RWPE2 (cell line): ENCODE data around the gene ISM1.

ENCODE experiments used
- ATAC-seq: fragments of 200-7000 bp; cut with Tn5 transposase; 3 replicates; pipeline ENCODE4 v1.9.1; 2021; ENCODE audit warnings: low read depth
- DNase-seq: peaks from one replicate; pipeline ENCODE4 v3.0.0-alpha.2; 2020; ENCODE audit warnings: low spot score
- H3K27ac ChIP-seq: fragments of 450-650 bp; 2 replicates; pipeline ENCODE4 v1.5.1; 2017; ENCODE audit warnings: mild to moderate bottlenecking; ENCODE audit not compliant: poor library complexity, severe bottlenecking
- H3K27me3 ChIP-seq: fragments of 250-450 bp; sonication (Bioruptor Pico); 2 replicates; pipeline ENCODE4 v1.5.1; 2021; ENCODE audit warnings: mild to moderate bottlenecking, moderate library complexity; ENCODE audit not compliant: insufficient read depth, poor library complexity, severe bottlenecking
- H3K36me3 ChIP-seq: fragments of 250-450 bp; sonication (Bioruptor Pico); 2 replicates; pipeline ENCODE4 v1.5.1; 2020; ENCODE audit warnings: low read depth, mild to moderate bottlenecking, moderate library complexity
- H3K4me1 ChIP-seq: fragments of 250-450 bp; sonication (Bioruptor Pico); 2 replicates; pipeline ENCODE4 v1.5.1; 2021; ENCODE audit warnings: mild to moderate bottlenecking, moderate library complexity; ENCODE audit not compliant: insufficient read depth, poor library complexity, severe bottlenecking
- H3K4me3 ChIP-seq: fragments of 250-450 bp; sonication (Bioruptor Pico); 2 replicates; pipeline ENCODE4 v1.5.1; 2021; ENCODE audit warnings: mild to moderate bottlenecking, moderate library complexity; ENCODE audit not compliant: severe bottlenecking
- H3K9me3 ChIP-seq: fragments of 250-450 bp; sonication (Bioruptor Pico); 2 replicates; pipeline ENCODE4 v1.5.1; 2021; ENCODE audit warnings: mild to moderate bottlenecking, moderate library complexity; ENCODE audit not compliant: severe bottlenecking
- TF ChIP-seq, protein P1 (sequence below): fragments of 450-650 bp; IDR thresholded peaks from one replicate; pipeline ENCODE4 v1.5.1; 2017; ENCODE audit warnings: mild to moderate bottlenecking, moderate library complexity; ENCODE audit not compliant: poor library complexity, severe bottlenecking

The ISM1 gene

DNA sequence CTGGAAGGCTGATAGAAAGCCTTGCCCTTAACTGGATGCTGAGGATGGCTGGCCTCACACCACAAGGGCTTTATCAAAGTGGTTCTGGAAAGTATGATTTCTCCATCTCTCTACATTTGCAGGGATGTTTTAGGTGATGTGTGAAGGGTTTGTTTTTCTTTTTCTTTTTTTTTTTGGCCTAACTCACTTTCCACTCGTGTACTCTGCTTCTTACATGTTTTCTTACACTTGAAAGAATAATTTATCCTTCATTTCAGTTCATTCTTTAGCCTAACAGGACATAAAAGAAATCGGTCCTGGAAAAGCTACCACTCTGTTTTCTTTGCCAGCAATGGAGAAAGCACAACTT lies 41.2 kb downstream of the ISM1 start:
- H3K4me3 ChIP-seq: no peak overlapping the region
- no peaks in the 10 kb centered on the region for H3K36me3 ChIP-seq
- TF ChIP-seq, protein P1, sequence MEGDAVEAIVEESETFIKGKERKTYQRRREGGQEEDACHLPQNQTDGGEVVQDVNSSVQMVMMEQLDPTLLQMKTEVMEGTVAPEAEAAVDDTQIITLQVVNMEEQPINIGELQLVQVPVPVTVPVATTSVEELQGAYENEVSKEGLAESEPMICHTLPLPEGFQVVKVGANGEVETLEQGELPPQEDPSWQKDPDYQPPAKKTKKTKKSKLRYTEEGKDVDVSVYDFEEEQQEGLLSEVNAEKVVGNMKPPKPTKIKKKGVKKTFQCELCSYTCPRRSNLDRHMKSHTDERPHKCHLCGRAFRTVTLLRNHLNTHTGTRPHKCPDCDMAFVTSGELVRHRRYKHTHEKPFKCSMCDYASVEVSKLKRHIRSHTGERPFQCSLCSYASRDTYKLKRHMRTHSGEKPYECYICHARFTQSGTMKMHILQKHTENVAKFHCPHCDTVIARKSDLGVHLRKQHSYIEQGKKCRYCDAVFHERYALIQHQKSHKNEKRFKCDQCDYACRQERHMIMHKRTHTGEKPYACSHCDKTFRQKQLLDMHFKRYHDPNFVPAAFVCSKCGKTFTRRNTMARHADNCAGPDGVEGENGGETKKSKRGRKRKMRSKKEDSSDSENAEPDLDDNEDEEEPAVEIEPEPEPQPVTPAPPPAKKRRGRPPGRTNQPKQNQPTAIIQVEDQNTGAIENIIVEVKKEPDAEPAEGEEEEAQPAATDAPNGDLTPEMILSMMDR: peak; percentile 47
- H3K4me1 ChIP-seq: no peaks in the 10 kb centered on the region
- H3K27me3 ChIP-seq: no peaks in the 10 kb centered on the region
- H3K27ac ChIP-seq: no peak overlapping the region
- H3K9me3 ChIP-seq: no peaks in the 10 kb centered on the region
- ATAC-seq (no peak), DNase-seq (no peak)

DNA sequence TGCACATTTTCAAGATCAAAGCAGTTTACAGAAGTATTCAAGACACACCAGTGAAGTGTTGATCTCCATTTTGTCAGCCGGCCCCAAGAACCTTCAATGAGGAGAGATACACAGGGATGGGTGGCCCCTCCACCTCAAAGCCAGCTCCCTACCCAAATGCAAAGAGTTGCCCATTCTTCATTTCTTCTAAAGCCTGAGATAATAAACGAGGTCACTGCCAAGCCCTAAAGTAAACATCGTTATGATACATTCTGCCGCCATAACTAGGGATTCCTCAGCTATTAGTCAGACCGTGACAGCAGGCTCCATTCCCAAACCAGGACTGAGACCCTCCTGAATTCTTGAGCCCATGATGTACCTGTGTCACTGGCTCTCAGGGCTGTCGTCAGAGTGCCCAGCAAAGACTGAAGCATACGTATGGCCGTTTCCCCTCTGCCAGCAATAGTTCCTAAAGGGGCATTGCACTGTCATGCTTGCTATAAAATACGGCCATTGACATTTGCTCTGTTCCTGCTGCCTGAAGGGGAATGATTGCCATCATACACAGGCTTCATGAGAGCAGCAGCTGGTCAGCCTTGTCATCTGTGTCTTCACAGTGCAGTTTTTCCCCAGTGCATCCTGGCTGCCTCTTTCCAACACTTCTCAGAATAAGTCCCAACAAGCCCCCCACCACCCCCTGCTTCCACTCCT lies 41.7 kb downstream of the ISM1 start:
- DNase-seq (no peak), ATAC-seq (peak; percentile 56)
- H3K4me1 ChIP-seq: no peaks in the 10 kb centered on the region
- no peaks in the 10 kb centered on the region for H3K27me3 ChIP-seq
- TF ChIP-seq, protein P1: no peak
- H3K9me3 ChIP-seq: no peaks in the 10 kb centered on the region
- H3K4me3 ChIP-seq: no peak overlapping the region
- no peaks in the 10 kb centered on the region for H3K36me3 ChIP-seq
- H3K27ac ChIP-seq: no peak overlapping the region

DNA sequence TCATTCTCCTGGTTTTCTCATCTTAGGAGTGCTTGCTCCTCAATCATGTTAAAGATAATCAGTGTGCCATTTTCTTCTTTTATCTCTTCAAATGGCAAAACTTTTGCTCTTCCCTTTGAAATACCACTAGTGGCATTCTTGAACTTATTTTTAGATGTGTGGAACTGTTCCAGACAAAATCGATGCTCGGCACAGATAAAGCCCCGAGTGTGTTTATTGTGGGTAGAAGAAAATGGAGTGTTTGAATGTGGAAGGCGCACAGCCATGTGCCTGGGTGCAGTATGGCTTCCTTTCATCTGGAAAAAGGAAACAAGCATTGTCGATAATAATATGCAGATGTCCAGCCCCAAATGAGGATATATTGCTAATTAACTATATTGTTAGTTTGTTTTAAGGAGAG lies 42.4 kb downstream of the ISM1 start:
- no peaks in the 10 kb centered on the region for H3K27me3 ChIP-seq
- TF ChIP-seq, protein P1: no peak
- H3K9me3 ChIP-seq: no peaks in the 10 kb centered on the region
- no peak for ATAC-seq
- no peak overlapping the region for H3K27ac ChIP-seq
- H3K4me1 ChIP-seq: no peaks in the 10 kb centered on the region
- H3K4me3 ChIP-seq: no peak overlapping the region
- DNase-seq: no peak
- H3K36me3 ChIP-seq: no peaks in the 10 kb centered on the region

DNA sequence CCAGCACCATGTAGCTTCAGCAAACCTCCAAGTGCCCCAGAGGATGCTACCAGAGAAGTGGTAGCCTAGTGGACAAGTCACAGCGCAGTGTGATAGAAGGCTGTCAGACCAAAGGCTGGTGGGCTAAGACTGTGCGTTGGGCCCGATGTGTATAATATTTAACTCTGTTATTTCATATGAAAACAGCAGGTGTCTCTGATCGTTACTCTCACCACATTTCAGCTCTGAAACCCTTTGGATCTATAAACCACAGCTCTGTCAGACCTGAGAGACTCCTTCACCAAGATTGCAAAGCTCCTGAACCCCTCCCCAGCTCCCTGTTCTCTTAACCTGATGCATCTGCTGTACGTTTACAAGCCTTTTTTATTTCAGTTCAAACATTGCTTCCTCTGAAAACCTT lies 43.8 kb downstream of the ISM1 start:
- Histone ChIP-seq H3K9me3 (no peaks in the 10 kb centered on the region), H3K4me1 (no peaks in the 10 kb centered on the region), H3K4me3 (no peak overlapping the region), H3K27ac (no peak overlapping the region), H3K36me3 (no peaks in the 10 kb centered on the region), H3K27me3 (no peaks in the 10 kb centered on the region)
- no peak for DNase-seq
- TF ChIP-seq, protein P1: no peak
- ATAC-seq: no peak

DNA sequence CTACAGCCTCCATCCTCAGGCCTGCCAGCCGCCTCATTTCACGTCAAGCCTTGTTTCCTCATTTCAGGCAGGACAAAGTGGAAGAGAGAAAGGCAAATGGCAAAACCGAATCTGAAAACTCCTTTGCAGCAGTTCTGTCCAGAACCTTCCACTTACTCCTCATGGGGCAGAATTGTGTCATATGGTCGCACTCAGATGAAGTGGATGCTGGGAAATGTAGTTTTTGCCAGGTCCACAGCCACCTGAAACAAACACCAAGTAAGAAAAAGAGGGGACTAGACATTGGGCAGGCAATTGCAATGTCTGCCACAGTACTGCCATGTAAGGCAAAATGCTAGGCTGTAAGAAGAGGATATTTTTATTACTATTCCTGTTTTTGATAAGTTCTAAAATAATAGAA lies 44.9 kb downstream of the ISM1 start:
- TF ChIP-seq, protein P1: no peak
- no peak for ATAC-seq
- H3K27me3 ChIP-seq: peaks cover 3% of the 10 kb centered on the region

More for the DNA sequence above, 44.9 kb downstream of the ISM1 start:
- no peak for DNase-seq
- Histone ChIP-seq H3K4me1 (no peaks in the 10 kb centered on the region), H3K4me3 (no peak overlapping the region), H3K27ac (no peak overlapping the region), H3K9me3 (no peaks in the 10 kb centered on the region), H3K36me3 (no peaks in the 10 kb centered on the region)
